ENCODE data around the gene ING4.

- TF ChIP-seq BACH2 (CRISPR knock-in tag; IDR thresholded peaks at IDR 0.05; ENCODE audit: borderline replicate concordance) = no peak
- no peak for TF ChIP-seq TOX (CRISPR knock-in tag; IDR thresholded peaks at IDR 0.05; ENCODE audit: borderline replicate concordance)
- TF ChIP-seq CREB5 (CRISPR knock-in tag; IDR thresholded peaks at IDR 0.05; ENCODE audit: low read depth) = no peak
- TF ChIP-seq TSHZ2 (CRISPR knock-in tag; IDR thresholded peaks at IDR 0.05) = no peak
- TF ChIP-seq ARNTL (CRISPR knock-in tag; IDR thresholded peaks at IDR 0.05; ENCODE audit: borderline replicate concordance, low read depth) = no peak
These were observed 50.7 kb downstream of the ING4 start for GRCh38 chr12:6612247-6612646.

Measured in SK-N-SH treated with all-trans-retinoic acid at 6 μM for 48 hours (cell line).